ENCODE data around the gene TSC1.

Gene TSC1

DNA sequence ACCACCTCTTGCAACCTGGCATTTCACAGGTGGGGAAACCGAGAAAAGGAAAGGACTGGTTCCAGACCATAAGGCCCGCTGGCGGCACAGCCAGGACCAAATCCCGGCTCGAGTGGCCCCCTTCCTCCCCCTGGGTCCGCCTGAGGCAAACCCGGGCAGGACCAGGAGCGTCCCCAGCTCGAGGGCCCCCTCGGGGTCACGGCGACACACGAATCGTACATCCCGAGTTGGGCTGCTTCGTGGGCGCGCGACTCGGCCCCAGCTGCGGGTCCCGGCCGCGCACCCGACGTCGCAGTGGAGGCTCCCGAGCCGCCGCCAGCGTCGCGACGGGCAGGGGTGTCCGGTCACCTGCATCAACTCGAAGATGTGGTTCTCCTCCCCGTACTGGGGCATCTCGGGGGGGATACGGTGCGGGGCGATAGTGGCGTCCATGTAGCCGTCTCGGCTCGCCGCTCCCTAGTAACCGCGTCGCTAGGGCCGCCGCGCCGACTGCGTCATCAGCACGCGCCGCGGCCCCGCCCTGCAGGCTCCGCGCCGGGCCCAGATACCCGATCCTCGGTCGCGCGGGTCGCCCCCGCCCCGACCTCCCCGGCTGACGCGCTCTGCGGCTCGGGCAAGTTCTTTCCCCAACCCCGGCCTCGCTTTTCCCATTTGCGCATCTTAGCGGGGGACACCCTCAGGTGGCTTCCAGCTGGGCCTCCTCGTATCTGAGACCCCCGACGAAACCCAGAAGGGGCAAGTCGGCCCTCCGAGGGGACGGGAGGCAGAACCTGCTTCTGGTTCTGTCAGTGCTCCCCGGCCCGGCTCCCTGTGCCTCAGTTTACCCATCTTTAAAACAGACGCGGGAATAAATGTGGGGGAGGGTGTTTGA, 66.4 kb downstream of the TSC1 start, which contains the start of gene AK8:
AK8 (minus strand) TSS at position 461 of the 871 bp plus-strand sequence; CDS start at position 432, 29 bp downstream.
- peak within 1 kb of the TSS; percentile 52 for H3K27ac Mint-ChIP-seq
- no peaks in the 10 kb centered on the region for H3K9me3 Mint-ChIP-seq
- peak within 1 kb of the TSS; percentile 70 for H3K4me3 Mint-ChIP-seq
- H3K36me3 Mint-ChIP-seq: no peaks in the 10 kb centered on the region
- peaks cover 34% of the 10 kb centered on the region for H3K4me1 Mint-ChIP-seq
- ATAC-seq: peak; percentile 91
- DNase-seq (ENCODE audit: low spot score in 2 of 2): peak; percentile 85 to 87

DNA sequence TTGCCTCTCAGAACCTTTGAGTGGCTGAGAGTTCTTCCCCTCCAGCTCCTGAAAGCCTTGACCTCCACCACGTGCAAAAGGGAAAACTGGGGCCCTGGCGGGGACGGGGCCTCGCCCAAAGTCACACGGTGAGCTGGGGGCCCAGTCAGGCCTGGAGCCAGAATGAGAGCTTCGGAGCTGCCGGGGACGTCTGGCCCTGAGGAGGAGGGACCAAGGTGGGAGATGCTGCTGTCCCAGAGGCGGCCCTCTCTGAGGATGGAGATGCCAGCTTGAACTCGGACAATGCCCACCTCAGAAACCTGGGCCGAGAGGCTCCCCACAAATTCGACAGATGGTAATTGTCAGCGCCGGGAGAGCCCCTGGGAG, 67.0 kb downstream of the TSC1 start:
- H3K36me3 Mint-ChIP-seq: no peaks in the 10 kb centered on the region
- peaks cover 28% of the 10 kb centered on the region for H3K4me1 Mint-ChIP-seq
- ATAC-seq (no peak), DNase-seq (ENCODE audit: low spot score in 2 of 2) (no peak)
- peak overlapping the region; percentile 70 for H3K4me3 Mint-ChIP-seq
- H3K9me3 Mint-ChIP-seq: no peaks in the 10 kb centered on the region
- H3K27ac Mint-ChIP-seq: no peak overlapping the region

DNA sequence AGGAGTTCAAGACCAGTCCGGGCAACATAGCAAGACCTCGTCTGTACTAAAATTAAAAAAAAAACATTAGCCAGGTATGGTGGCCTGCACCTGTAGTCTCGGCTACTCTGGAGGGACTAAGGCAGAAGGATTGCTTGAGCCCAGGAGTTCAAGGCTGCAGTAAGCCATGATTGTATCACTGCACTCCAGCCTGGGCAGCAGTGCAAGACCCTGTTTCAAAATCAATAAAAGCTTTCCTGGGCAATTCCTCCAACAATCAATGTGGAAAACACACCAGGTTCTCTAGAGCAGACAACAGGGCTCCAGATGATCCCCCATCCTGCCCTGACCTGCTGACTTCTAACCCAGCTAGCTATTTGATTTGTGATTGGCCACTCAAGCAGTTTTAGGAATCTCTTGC, 67.6 kb downstream of the TSC1 start:
- no peaks in the 10 kb centered on the region for H3K36me3 Mint-ChIP-seq
- no peak overlapping the region for H3K27ac Mint-ChIP-seq
- no peak for ATAC-seq
- H3K4me1 Mint-ChIP-seq: peaks cover 22% of the 10 kb centered on the region
- peak overlapping the region; percentile 70 for H3K4me3 Mint-ChIP-seq
- DNase-seq (ENCODE audit: low spot score in 2 of 2): no peak
- H3K9me3 Mint-ChIP-seq: no peaks in the 10 kb centered on the region

DNA sequence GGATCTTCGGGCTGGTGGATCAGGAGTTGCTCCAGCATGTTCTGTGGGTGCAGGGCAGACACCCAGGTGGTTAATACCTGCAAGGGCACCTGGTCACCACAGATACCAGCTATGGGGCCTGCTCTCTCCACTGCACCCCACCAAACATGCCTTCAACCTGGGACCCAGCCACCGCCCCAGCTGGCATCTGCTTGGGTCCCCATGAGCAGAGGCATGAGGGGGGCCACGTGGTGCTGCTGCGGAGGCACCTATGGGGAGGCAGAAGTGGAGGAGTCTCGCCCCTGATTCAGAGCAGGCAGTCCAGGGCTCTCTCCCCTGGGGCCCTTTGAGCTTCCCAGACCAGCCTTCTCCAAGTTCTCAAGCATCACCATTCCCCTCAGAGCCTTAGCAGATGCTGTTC, 69.3 kb downstream of the TSC1 start:
- DNase-seq (ENCODE audit: low spot score in 2 of 2) (no peak), ATAC-seq (no peak)
- Mint-ChIP-seq H3K4me1 (peaks cover 20% of the 10 kb centered on the region), H3K4me3 (no peak overlapping the region), H3K36me3 (no peaks in the 10 kb centered on the region), H3K27ac (no peak overlapping the region), H3K9me3 (no peaks in the 10 kb centered on the region)

DNA sequence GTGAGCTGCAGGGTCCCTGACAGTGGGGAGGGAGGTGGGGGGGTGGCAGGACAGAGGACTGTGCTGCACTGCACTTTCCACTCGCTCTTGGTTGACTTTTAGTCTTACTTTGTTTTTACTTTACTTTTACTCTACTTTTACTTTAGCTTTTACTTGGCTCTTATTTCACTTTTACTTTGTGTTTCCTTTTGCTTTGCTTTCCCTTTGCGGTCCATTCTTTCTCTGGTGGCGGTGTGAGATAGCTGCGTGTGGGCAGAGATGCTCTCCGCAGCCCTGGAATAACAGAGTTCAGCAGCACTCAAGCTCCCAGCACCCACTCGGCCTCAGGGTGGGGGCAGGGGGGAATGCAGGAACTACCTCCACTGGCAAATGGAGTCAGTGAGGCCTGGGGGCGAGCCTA, 71.0 kb downstream of the TSC1 start:
- peak overlapping the region; percentile 35 for H3K4me3 Mint-ChIP-seq
- peaks cover 7% of the 10 kb centered on the region for H3K4me1 Mint-ChIP-seq
- no peak overlapping the region for H3K27ac Mint-ChIP-seq
- ATAC-seq: peak; percentile 42
- no peaks in the 10 kb centered on the region for H3K9me3 Mint-ChIP-seq
- no peak for DNase-seq (ENCODE audit: low spot score in 2 of 2)
- no peaks in the 10 kb centered on the region for H3K36me3 Mint-ChIP-seq

DNA sequence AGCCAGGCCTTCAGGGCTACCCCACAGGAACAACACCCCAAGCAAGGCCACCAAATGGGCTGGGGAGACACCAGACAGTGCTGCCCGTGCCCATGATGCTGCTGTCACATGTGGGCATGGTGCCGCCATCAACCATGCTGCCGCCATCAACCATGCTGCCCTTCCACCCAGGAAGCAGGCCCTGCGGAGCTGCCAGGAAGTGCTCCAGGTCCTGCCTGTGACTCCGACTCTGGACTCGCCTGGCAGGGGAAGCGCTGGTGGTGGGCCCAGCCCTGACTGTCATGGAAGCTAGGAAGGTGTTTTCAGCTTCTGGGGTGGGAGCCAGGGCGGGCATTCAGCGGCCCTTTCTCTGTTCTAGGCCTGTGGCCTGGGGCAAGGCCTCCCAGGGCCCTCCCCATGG, 75.2 kb downstream of the TSC1 start:
- H3K27ac Mint-ChIP-seq: peak overlapping the region; percentile 60

DNA sequence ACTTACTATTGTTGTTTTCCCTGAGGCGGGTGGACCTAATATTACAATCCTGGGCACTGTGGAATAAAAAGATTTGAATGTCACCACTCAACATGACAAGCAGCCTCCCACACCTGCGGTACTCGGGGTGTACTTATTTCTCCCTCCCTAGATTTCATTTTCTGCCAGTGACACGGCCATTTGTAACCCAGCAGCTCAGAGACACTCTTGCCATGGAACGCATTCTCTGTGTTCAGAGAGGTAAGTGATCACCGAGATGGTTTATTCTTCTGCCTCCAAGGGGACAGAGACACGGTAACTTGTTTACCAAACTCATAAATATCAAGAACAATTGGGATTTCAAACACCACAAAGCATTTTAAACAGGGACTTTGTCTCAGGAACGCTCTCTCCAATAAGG, 77.5 kb downstream of the TSC1 start:
- no peak for ATAC-seq

More for the DNA sequence above, 75.2 kb downstream of the TSC1 start:
- Mint-ChIP-seq H3K4me3 (no peak overlapping the region), H3K4me1 (peaks cover 11% of the 10 kb centered on the region), H3K9me3 (no peaks in the 10 kb centered on the region), H3K36me3 (no peaks in the 10 kb centered on the region)
- ATAC-seq (no peak), DNase-seq (ENCODE audit: low spot score in 2 of 2) (no peak)

DNA sequence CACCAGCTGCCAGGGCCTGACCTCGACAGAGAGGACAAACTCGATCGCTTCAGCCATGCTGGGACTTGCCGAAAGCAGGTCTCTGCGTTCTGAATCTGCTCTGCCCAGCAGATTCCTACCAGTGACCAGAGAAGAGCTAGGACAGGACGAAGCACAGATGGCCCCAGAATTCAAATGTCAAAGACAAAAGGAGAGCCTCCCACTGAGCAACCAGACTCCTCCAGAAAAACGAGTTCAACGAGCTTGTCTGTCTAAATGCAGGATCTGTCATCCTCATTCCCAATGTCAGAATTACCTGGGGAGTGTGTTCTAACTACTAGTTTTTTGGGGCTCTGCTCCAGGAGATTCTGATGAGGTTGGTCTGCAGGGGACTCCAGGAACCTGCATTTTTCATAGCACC, 79.7 kb downstream of the TSC1 start:
- Mint-ChIP-seq H3K9me3 (no peaks in the 10 kb centered on the region), H3K4me1 (peaks cover 5% of the 10 kb centered on the region), H3K27ac (no peak overlapping the region), H3K4me3 (no peak overlapping the region), H3K36me3 (no peaks in the 10 kb centered on the region)
- ATAC-seq (no peak), DNase-seq (ENCODE audit: low spot score in 2 of 2) (no peak)

More for the DNA sequence above, 77.5 kb downstream of the TSC1 start:
- Mint-ChIP-seq H3K4me3 (no peak overlapping the region), H3K4me1 (peaks cover 5% of the 10 kb centered on the region), H3K27ac (no peak overlapping the region), H3K9me3 (no peaks in the 10 kb centered on the region), H3K36me3 (no peaks in the 10 kb centered on the region)
- no peak for DNase-seq (ENCODE audit: low spot score in 2 of 2)

DNA sequence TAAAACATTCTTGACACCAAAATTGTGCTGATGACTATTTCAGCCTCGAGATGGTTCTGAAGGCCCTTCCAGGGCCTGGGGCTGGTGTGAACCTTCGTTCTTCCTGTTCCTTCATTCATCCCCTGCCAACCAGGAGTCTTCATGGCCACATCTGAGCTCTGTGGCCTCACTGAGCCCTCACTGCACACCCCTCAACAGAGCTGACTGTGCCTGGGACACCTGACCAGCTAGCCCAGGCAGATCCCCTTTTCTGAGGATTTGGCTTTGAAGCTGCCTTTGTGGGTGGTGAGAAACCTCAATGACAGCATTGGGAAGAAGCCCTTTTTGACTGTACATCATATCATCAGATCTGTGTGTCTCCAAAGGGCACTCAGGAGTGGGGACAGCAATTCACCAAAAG, 80.1 kb downstream of the TSC1 start:
- ATAC-seq (peak; percentile 39), DNase-seq (ENCODE audit: low spot score in 2 of 2) (no peak)
- peaks cover 5% of the 10 kb centered on the region for H3K4me1 Mint-ChIP-seq
- no peaks in the 10 kb centered on the region for H3K36me3 Mint-ChIP-seq
- no peak overlapping the region for H3K4me3 Mint-ChIP-seq
- no peaks in the 10 kb centered on the region for H3K9me3 Mint-ChIP-seq
- H3K27ac Mint-ChIP-seq: no peak overlapping the region

DNA sequence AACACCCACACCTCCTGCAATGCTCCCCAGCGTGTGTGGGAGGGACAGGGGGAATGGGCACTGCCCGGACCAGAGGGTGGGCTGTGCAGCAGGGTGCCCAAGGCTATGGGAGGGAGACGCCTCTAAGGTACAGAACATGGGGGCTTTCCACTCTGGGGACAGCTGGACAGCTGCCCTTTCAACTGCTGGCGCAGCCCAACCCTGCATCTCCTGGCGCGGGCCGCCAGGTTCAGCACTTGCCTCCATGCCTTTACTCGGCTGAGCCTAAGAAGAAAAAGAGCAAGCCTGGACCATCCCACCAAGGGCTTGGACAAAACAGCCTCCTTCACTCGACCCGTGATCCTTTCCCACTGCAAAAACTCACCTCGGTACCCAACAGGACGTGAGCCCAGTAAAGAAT, 81.3 kb downstream of the TSC1 start:
- Mint-ChIP-seq H3K4me3 (no peak overlapping the region), H3K36me3 (no peaks in the 10 kb centered on the region), H3K27ac (no peak overlapping the region), H3K9me3 (no peaks in the 10 kb centered on the region), H3K4me1 (peaks cover 5% of the 10 kb centered on the region)
- DNase-seq (ENCODE audit: low spot score in 2 of 2): no peak
- no peak for ATAC-seq

DNA sequence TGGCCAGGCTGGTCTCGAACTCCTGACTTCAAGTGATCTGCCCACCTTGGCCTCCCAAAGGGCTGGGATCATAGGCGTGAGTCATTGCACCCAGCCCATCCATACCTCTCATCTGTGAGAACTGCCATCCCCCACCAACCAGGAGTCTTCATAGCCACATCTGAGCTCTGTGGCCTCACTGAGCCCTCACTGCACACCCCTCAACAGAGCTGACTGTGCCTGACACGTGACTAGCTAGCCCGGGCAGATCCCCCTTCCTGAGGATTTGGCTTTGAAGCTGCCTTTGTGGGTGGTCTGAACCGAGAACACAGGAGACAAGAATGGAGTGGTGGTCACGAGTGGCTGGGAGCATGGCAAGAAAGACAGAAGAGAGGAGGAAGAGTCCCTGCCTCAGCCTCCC, 81.9 kb downstream of the TSC1 start:
- peak; percentile 19 for ATAC-seq

DNA sequence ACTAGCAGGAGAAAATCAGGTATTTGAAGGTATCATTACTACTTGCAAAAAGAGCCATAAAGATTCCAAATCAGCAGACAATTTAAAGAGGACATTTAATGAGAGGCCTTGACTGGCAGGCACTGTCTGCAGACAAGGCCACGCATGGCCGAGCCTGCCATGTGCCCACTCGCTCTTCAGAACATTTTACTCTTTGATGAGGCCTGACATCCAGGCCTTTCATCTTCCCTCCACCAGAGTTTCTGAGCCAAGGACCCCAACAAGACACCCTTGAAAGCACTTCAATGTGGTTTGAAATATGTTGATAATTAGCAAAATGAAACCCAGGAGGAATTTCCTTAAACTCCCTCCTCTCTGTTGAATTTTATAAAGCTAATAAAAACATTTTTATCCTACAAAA, 82.8 kb downstream of the TSC1 start:
- Mint-ChIP-seq H3K4me3 (no peak overlapping the region), H3K36me3 (no peaks in the 10 kb centered on the region), H3K27ac (no peak overlapping the region), H3K4me1 (peaks cover 5% of the 10 kb centered on the region), H3K9me3 (no peaks in the 10 kb centered on the region)
- ATAC-seq (no peak), DNase-seq (ENCODE audit: low spot score in 2 of 2) (no peak)

More for the DNA sequence above, 81.9 kb downstream of the TSC1 start:
- DNase-seq (ENCODE audit: low spot score in 2 of 2): no peak
- Mint-ChIP-seq H3K4me1 (peaks cover 5% of the 10 kb centered on the region), H3K27ac (no peak overlapping the region), H3K4me3 (no peak overlapping the region), H3K9me3 (no peaks in the 10 kb centered on the region), H3K36me3 (no peaks in the 10 kb centered on the region)

DNA sequence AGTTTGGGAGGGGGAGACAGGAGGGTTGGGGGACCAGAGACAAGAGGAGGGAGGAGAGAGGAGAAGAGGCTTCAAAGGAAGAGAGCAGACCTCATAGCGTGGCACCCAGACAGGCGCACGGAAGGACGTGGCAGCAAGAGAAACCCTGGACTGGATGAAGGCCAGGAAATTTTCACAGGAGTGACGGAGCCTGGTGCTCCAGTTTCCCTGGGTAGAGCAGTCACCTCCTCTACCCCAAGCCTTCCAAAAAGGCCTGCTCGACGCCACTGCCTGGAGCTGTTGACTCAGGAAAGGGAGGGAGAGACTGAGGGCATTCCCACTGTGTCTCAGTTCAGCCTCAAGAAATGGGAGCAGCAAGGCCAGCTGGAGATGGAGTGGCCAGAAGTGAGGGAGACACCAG, 85.7 kb downstream of the TSC1 start:
- Mint-ChIP-seq H3K27ac (no peak overlapping the region), H3K36me3 (no peaks in the 10 kb centered on the region)

DNA sequence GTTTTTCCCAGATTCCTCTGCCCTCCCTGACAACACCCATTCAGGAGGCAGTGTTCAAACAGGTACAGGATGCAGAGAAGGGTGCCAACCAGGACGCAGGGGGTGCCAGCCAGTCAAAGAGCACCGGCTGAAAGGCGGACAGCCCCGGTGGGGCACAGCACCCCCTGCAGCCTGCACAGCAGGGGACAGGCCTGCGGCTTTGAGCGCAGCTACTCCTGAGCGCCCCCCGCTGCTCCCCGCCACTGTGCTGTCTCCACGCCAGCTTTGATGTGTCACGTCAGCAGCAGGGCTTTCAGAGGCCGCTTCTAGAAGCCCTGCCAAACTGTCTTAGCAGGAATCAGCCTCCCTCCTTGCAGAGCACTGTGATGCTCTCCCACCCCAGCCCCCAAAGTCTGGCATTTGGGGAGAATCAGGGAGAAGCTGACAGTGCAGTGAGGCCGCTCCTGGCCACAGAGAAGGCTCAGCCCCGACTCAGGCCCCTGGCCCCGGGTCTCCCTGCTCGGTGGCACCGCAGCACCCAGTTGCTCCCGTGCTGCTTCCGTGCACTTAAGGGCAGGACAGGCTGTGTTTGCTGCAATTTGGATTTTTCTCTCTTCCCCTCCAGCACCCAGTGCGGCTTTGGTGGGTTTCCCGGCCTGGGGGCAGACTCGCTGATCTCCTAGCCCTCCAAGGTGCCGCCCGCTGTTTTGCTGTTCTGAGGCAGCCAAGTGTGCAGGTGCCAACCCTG, 86.6 kb downstream of the TSC1 start:
- H3K27ac Mint-ChIP-seq: no peak overlapping the region
- H3K4me1 Mint-ChIP-seq: peaks cover 7% of the 10 kb centered on the region
- H3K36me3 Mint-ChIP-seq: no peaks in the 10 kb centered on the region
- no peak for ATAC-seq
- no peaks in the 10 kb centered on the region for H3K9me3 Mint-ChIP-seq
- DNase-seq (ENCODE audit: low spot score in 2 of 2): no peak
- no peak overlapping the region for H3K4me3 Mint-ChIP-seq

More for the DNA sequence above, 85.7 kb downstream of the TSC1 start:
- H3K4me1 Mint-ChIP-seq: peaks cover 7% of the 10 kb centered on the region
- ATAC-seq: no peak
- no peak overlapping the region for H3K4me3 Mint-ChIP-seq
- no peak for DNase-seq (ENCODE audit: low spot score in 2 of 2)
- H3K9me3 Mint-ChIP-seq: no peaks in the 10 kb centered on the region

DNA sequence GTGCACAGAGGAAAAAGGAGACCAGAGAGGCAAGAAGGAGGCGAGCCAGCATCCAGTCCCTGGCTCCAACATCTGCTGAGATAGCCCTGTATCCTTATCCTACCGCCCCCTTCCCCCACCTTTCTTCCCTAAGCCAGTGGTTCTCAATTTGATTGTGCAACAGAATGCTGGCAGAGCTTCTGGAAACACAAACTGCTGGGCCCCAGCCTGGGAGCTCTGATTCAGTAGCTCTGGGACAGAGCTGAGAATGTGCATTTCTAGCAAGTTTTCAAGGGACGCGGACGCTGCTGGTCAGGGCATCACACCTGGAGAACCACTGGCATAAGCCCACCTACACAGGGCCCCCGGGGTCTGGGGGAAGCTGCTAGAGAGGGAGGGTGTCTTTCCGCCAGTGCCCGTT, 87.4 kb downstream of the TSC1 start:
- Mint-ChIP-seq H3K36me3 (no peaks in the 10 kb centered on the region), H3K4me3 (no peak overlapping the region), H3K4me1 (peaks cover 7% of the 10 kb centered on the region), H3K27ac (no peak overlapping the region), H3K9me3 (no peaks in the 10 kb centered on the region)
- ATAC-seq (no peak), DNase-seq (ENCODE audit: low spot score in 2 of 2) (no peak)

DNA sequence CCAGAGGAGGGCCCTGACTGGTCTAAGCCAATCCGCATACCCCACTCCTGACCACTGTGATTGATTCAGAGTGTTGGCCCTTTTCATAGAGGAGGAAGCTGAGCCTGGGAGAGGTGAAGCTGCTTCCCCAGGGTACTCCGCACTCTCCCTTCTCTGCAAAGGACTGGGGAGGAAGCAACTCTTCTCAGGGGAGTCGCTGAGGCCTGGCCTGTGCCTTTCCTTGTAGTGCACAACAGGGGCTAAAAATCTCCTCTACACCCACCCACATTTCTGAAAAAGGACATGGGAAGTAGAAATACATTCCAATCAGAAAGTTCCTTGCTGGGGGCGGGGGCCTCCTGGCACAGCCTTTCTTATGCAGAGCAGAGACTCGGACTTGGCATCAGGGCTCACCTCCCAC, 88.5 kb downstream of the TSC1 start:
- Mint-ChIP-seq H3K36me3 (no peaks in the 10 kb centered on the region), H3K27ac (no peak overlapping the region), H3K4me3 (no peak overlapping the region), H3K4me1 (peaks cover 7% of the 10 kb centered on the region), H3K9me3 (no peaks in the 10 kb centered on the region)
- DNase-seq (ENCODE audit: low spot score in 2 of 2) (no peak), ATAC-seq (no peak)

All from stimulated activated effector memory CD8-positive, alpha-beta T cell treated with anti-CD3 and anti-CD28 coated beads, Interleukin-12 subunit alpha, Interleukin-12 subunit beta, amount 100 ng/mL, for 72 hours (primary cell).